ENCODE measurements around the gene EPHB1.

Gene EPHB1

GRCh38 chr3:134944429-134944828, 149.4 kb downstream of the EPHB1 start:
- no peak for TF ChIP-seq CTCF (IDR thresholded peaks at IDR 0.05)

GRCh38 chr3:134949150-134949549, 154.1 kb downstream of the EPHB1 start:
- TF ChIP-seq CTCF (IDR thresholded peaks at IDR 0.05), result no peak

GRCh38 chr3:134952371-134952770, 157.3 kb downstream of the EPHB1 start:
- TF ChIP-seq CTCF (IDR thresholded peaks at IDR 0.05), result no peak

GRCh38 chr3:134955874-134956273, 160.8 kb downstream of the EPHB1 start:
- TF ChIP-seq CTCF (IDR thresholded peaks at IDR 0.05), result no peak

- no peak for TF ChIP-seq CTCF (IDR thresholded peaks at IDR 0.05)
These were observed 161.3 kb downstream of the EPHB1 start for GRCh38 chr3:134956395-134956794.

GRCh38 chr3:134956844-134957243, 161.8 kb downstream of the EPHB1 start:
- no peak for TF ChIP-seq CTCF (IDR thresholded peaks at IDR 0.05)

GRCh38 chr3:134959516-134959915, 164.5 kb downstream of the EPHB1 start:
- TF ChIP-seq CTCF (IDR thresholded peaks at IDR 0.05), result no peak

- no peak for TF ChIP-seq CTCF (IDR thresholded peaks at IDR 0.05)
These were observed 169.2 kb downstream of the EPHB1 start for GRCh38 chr3:134964226-134964625.
